PC-9 (cell line): Measurements from ENCODE around the gene TBCK. TPM values are rescaled to one million over a fixed set of nuclear protein-coding genes. Genes with fewer than 3 reads are reported as not detected.

Source experiments
- BruUV-seq: library from RNA; stranded (reverse); fragments of 400-500 nt; replicated peaks from 2 replicates; lab custom pipeline; 2021; lab: Mats Ljungman, UMichigan
- CTCF ChIA-PET: fragments of 300-600 bp; sonication (Branson Sonifier 250); formaldehyde crosslinking; loops from one replicate; lab custom pipeline; 2022; ENCODE audit warnings: antibody characterized with exemption; lab: Charles Lee
- POLR2A ChIA-PET: fragments of 300-600 bp; sonication (Branson Sonifier 250); formaldehyde crosslinking; loops from one replicate; lab custom pipeline; 2022; ENCODE audit warnings: antibody characterized with exemption; ENCODE audit not compliant: unreplicated experiment; lab: Charles Lee
- DNase-seq, 2 experiments: peaks; one replicate each; pipeline versions ENCODE4 v3.0.0 to v3.0.0-alpha.2; 2015 to 2022; ENCODE audit warnings: mixed read lengths in 1 of 2
- H2AFZ ChIP-seq: fragments of 200-600 bp; sonication (generic); 2 replicates; pipeline ENCODE4 v1.8.1; 2017; ENCODE audit warnings: antibody characterized with exemption
- H3F3A ChIP-seq: fragments of 200-600 bp; sonication (generic); 2 replicates; pipeline ENCODE4 v1.8.1; 2017; ENCODE audit warnings: antibody characterized with exemption, mild to moderate bottlenecking, low read depth; ENCODE audit not compliant: insufficient read depth
- H3K27ac ChIP-seq: fragments of 200-600 bp; sonication (generic); 2 replicates; pipeline ENCODE4 v1.6.1; 2016; ENCODE audit warnings: mixed run types
- H3K27me3 ChIP-seq: fragments of 200-600 bp; sonication (generic); 2 replicates; pipeline ENCODE4 v1.6.1; 2016; ENCODE audit warnings: low read depth, mixed run types; ENCODE audit not compliant: insufficient read depth
- H3K36me3 ChIP-seq: fragments of 200-600 bp; sonication (generic); 2 replicates; pipeline ENCODE4 v1.6.1; 2016; ENCODE audit warnings: low read depth, mixed run types
- H3K4me1 ChIP-seq: fragments of 200-600 bp; sonication (generic); replicated peaks from 2 replicates; pipeline ENCODE4 v1.6.1; 2016; ENCODE audit warnings: mixed run types; ENCODE audit not compliant: insufficient read depth
- H3K4me2 ChIP-seq: fragments of 200-600 bp; sonication (generic); 2 replicates; pipeline ENCODE4 v1.6.1; 2017; ENCODE audit warnings: mixed run types
- H3K4me3 ChIP-seq: fragments of 200-600 bp; sonication (generic); 2 replicates; pipeline ENCODE4 v1.6.1; 2016; ENCODE audit warnings: mixed run types
- H3K79me2 ChIP-seq: fragments of 200-600 bp; sonication (generic); 2 replicates; pipeline ENCODE4 v1.6.1; 2017; ENCODE audit warnings: low read depth, mixed run types
- H3K9me2 ChIP-seq: fragments of 200-600 bp; sonication (generic); 2 replicates; pipeline ENCODE4 v1.8.1; 2017; ENCODE audit warnings: mild to moderate bottlenecking; ENCODE audit not compliant: insufficient read depth
- H3K9me3 ChIP-seq: fragments of 200-600 bp; sonication (generic); 2 replicates; pipeline ENCODE4 v1.8.1; 2016; ENCODE audit warnings: low read depth; ENCODE audit not compliant: insufficient read depth
- H4K20me1 ChIP-seq: fragments of 200-600 bp; sonication (generic); 2 replicates; pipeline ENCODE4 v1.8.1; 2017; ENCODE audit not compliant: insufficient read depth
- EZH2 ChIP-seq: fragments of 200-600 bp; sonication (generic); IDR thresholded peaks from 2 replicates; pipeline ENCODE4 v1.8.0; 2017; ENCODE audit warnings: antibody characterized with exemption, low read depth
- intact Hi-C: fragments of 100-400 bp; cut with micrococcal nuclease; formaldehyde crosslinking; loops from one replicate; pipeline ENCODE4 v1.10.0; 2022; ENCODE audit not compliant: unreplicated experiment
- total RNA-seq: library from RNA; stranded (reverse); gene quantifications from 2 replicates; pipeline ENCODE4 v1.2.3, GENCODE V29; 2021
- TF ChIP-seq, protein P1 (sequence below): fragments of 200-600 bp; sonication (generic); conservative IDR thresholded peaks from 2 replicates; pipeline ENCODE4 v1.6.1; 2017; ENCODE audit warnings: mixed run types, antibody characterized with exemption, mild to moderate bottlenecking, moderate library complexity

The TBCK gene
- total RNA-seq, 1 experiment from 2014 or later: 18.7 TPM

DNA sequence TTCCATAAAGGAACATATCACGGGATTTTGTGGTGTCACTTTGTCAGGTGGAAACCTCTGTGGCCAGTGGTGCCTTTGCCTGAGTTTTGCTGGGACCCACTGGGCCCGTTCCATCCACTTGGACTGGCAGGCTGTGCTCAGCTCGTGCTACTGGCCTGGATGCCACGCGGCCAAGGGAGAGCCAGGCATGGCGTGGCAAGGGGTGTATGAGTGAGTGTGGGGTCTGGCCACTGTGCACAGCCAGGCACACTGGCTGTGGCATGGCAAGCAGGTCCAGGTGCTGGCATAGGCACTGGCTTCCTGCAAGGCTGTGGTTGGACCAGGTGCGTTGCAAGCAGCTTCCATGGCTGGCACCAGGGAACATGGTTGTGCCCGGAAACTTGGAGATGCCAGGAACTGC, 60.8 kb downstream of the TBCK start:
- no peak overlapping the region for H3K4me2 ChIP-seq
- POLR2A ChIA-PET: no interaction called here
- TF ChIP-seq, protein P1, sequence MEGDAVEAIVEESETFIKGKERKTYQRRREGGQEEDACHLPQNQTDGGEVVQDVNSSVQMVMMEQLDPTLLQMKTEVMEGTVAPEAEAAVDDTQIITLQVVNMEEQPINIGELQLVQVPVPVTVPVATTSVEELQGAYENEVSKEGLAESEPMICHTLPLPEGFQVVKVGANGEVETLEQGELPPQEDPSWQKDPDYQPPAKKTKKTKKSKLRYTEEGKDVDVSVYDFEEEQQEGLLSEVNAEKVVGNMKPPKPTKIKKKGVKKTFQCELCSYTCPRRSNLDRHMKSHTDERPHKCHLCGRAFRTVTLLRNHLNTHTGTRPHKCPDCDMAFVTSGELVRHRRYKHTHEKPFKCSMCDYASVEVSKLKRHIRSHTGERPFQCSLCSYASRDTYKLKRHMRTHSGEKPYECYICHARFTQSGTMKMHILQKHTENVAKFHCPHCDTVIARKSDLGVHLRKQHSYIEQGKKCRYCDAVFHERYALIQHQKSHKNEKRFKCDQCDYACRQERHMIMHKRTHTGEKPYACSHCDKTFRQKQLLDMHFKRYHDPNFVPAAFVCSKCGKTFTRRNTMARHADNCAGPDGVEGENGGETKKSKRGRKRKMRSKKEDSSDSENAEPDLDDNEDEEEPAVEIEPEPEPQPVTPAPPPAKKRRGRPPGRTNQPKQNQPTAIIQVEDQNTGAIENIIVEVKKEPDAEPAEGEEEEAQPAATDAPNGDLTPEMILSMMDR: no peak
- no peak for TF ChIP-seq EZH2
- no peaks in the 10 kb centered on the region for H3K9me3 ChIP-seq
- H3F3A ChIP-seq: no peaks in the 10 kb centered on the region
- H3K27ac ChIP-seq: no peak overlapping the region
- intact Hi-C loops: no loop called here
- DNase-seq: no peak
- H4K20me1 ChIP-seq: no peaks in the 10 kb centered on the region
- no peaks in the 10 kb centered on the region for H3K36me3 ChIP-seq
- CTCF ChIA-PET: no interaction called here
- no peaks in the 10 kb centered on the region for H3K27me3 ChIP-seq
- H2AFZ ChIP-seq: no peak overlapping the region
- BruUV-seq: no TSS peak
- no peaks in the 10 kb centered on the region for H3K4me1 ChIP-seq
- H3K79me2 ChIP-seq: no peaks in the 10 kb centered on the region
- H3K9me2 ChIP-seq: no peaks in the 10 kb centered on the region
- H3K4me3 ChIP-seq: no peak overlapping the region

DNA sequence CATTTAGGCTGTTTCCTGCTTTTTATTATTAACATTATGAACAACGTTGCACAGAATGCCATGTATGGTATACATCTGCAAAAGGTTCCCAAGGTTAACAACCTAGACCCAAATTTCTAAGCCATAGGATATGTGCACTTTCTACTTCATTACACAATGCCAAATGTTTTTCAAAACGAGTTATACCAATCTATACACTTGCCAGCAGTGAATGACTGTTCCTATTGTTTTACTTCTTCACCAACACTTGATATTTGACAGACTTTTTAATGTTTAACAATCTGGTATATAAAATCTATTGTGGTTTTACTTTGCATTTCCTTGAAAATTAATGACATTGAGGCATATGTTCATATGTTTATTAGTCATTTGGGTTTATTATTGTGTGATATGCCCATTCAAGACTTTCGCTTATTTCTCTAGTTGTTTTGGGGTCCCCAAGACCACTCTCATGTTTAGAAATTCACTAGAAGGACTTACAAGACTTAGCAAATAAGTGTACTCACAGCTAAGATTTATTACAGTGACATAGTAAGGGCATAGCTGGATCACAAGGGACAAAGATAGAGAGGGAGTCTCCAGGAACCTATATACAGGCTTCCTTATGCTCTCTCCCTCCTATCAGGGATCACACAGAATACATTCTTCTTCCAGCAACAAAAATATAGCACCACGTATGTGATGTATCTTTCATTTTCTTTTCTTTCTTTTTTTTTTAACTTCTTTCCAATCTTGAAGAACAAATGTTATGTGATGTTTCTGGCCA, 62.5 kb downstream of the TBCK start:
- intact Hi-C loops: no loop called here
- no TSS peak for BruUV-seq
- Histone ChIP-seq H3K27me3 (no peaks in the 10 kb centered on the region), H3K4me2 (no peak overlapping the region), H3K4me3 (no peak overlapping the region), H3K36me3 (no peaks in the 10 kb centered on the region), H2AFZ (no peak overlapping the region), H3K9me3 (no peaks in the 10 kb centered on the region), H3K4me1 (no peaks in the 10 kb centered on the region), H3K79me2 (no peaks in the 10 kb centered on the region), H3K9me2 (no peaks in the 10 kb centered on the region), H3K27ac (no peak overlapping the region), H3F3A (no peaks in the 10 kb centered on the region), H4K20me1 (no peaks in the 10 kb centered on the region)
- ChIA-PET POLR2A (no interaction called here), CTCF (no interaction called here)
- DNase-seq: no peak
- TF ChIP-seq, protein P1: no peak
- TF ChIP-seq EZH2: no peak

DNA sequence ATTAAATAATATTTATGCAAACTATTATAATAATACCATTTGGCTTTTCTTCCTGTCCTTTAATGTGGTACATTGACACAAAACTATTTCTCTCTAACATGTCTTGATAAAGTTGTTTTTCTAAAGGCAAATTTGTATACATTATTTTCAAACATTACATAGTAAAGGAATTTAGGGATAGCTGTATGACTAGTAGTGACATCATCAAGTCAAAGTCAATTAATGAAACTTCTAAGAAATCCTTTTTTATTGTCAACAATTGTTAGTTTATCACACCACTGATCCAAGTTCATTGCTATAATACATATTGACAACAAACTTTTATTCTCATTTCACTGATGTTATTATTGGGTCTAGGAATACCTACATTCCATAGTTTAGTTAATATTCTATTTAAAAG, 68.4 kb downstream of the TBCK start:
- BruUV-seq: no TSS peak

More for the DNA sequence above, 68.4 kb downstream of the TBCK start:
- H3K9me3 ChIP-seq: no peaks in the 10 kb centered on the region
- H4K20me1 ChIP-seq: no peaks in the 10 kb centered on the region
- no peak overlapping the region for H3K4me2 ChIP-seq
- no peaks in the 10 kb centered on the region for H3K79me2 ChIP-seq
- H2AFZ ChIP-seq: no peak overlapping the region
- H3K27ac ChIP-seq: no peak overlapping the region
- POLR2A ChIA-PET: no interaction called here
- CTCF ChIA-PET: no interaction called here
- no peaks in the 10 kb centered on the region for H3F3A ChIP-seq
- no peaks in the 10 kb centered on the region for H3K9me2 ChIP-seq
- DNase-seq: no peak
- no peak overlapping the region for H3K4me3 ChIP-seq
- intact Hi-C loops: no loop called here
- no peaks in the 10 kb centered on the region for H3K27me3 ChIP-seq
- TF ChIP-seq, protein P1: no peak
- no peak for TF ChIP-seq EZH2
- no peaks in the 10 kb centered on the region for H3K4me1 ChIP-seq
- no peaks in the 10 kb centered on the region for H3K36me3 ChIP-seq
